ENCODE data around the gene GGTA1. TPM values are rescaled to one million over a fixed set of nuclear protein-coding genes. Genes with fewer than 3 reads are reported as not detected.

Gene GGTA1
- polyA plus RNA-seq, 1 of the 3 experiments (the other 2 are of a cell fraction) = 0.03 TPM

DNA sequence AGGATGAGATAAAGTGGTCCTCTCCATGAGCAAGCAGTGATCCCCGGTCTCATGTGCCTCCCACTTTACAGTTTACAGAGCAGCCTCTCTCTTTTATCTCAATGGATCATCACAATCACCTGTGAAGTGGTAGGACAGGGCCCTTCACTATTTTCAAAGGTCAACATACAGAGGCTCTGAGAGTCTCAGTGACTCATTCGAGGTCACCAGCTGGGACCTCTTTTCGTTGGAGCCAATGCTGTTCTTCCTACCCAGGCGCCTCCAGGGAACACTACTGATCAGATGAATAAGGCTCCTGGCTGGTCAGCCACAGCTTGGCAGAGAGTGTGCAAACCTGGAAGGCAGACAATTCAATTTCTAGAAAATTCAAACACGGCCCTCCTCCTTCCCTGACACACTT is 16.6 kb downstream of the GGTA1 start:
- Histone ChIP-seq H4K20me1 (ENCODE audit: insufficient read depth) (no peaks in the 10 kb centered on the region), H3K27ac (ENCODE audit: low read depth in 2 of 2, low read length in 1 of 2) (peak overlapping the region in 1 of 2 experiments; percentile 24; a peak in 1 of 4 replicates), H3K9me3 (no peaks in the 10 kb centered on the region), H3K4me1 (ENCODE audit: control insufficient read depth in 1 of 2, insufficient read depth in 2 of 2, low read depth in 1 of 2, low read length in 1 of 2) (peaks cover 0 to 18% of the 10 kb centered on the region in 2 experiments; a peak in 1 of 4 replicates), H3F3A (replicated peaks; ENCODE audit: insufficient read depth) (no peaks in the 10 kb centered on the region), H2AFZ (ENCODE audit: low read depth) (no peak overlapping the region), H3K4me2 (no peak overlapping the region), H3K4me3 (ENCODE audit: low read depth in 2 of 2, low read length in 1 of 2) (no peak overlapping the region), H3K9me2 (no peaks in the 10 kb centered on the region), H3K36me3 (replicated peaks in 1 of 2; ENCODE audit: control insufficient read depth in 1 of 2, insufficient read depth in 2 of 2, low read length in 1 of 2) (no peaks in the 10 kb centered on the region), H3K9ac (no peak overlapping the region), H3K27me3 (ENCODE audit: insufficient read depth) (no peaks in the 10 kb centered on the region), H3K79me2 (ENCODE audit: insufficient read depth) (no peaks in the 10 kb centered on the region)
- DNase-seq = no peak
- POLR2A ChIA-PET = no interaction called here
- 61% methylated on average over 5 of the region's 5 CpGs for WGBS (ENCODE audit: low lambda C conversion rate)
- TF ChIP-seq NRF1 (IDR thresholded peaks at IDR 0.05; ENCODE audit: low read depth, low read length) = no peak
- TF ChIP-seq, protein P1, sequence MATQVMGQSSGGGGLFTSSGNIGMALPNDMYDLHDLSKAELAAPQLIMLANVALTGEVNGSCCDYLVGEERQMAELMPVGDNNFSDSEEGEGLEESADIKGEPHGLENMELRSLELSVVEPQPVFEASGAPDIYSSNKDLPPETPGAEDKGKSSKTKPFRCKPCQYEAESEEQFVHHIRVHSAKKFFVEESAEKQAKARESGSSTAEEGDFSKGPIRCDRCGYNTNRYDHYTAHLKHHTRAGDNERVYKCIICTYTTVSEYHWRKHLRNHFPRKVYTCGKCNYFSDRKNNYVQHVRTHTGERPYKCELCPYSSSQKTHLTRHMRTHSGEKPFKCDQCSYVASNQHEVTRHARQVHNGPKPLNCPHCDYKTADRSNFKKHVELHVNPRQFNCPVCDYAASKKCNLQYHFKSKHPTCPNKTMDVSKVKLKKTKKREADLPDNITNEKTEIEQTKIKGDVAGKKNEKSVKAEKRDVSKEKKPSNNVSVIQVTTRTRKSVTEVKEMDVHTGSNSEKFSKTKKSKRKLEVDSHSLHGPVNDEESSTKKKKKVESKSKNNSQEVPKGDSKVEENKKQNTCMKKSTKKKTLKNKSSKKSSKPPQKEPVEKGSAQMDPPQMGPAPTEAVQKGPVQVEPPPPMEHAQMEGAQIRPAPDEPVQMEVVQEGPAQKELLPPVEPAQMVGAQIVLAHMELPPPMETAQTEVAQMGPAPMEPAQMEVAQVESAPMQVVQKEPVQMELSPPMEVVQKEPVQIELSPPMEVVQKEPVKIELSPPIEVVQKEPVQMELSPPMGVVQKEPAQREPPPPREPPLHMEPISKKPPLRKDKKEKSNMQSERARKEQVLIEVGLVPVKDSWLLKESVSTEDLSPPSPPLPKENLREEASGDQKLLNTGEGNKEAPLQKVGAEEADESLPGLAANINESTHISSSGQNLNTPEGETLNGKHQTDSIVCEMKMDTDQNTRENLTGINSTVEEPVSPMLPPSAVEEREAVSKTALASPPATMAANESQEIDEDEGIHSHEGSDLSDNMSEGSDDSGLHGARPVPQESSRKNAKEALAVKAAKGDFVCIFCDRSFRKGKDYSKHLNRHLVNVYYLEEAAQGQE (IDR thresholded peaks at IDR 0.05; ENCODE audit: low read depth, low read length) = no peak
- TF ChIP-seq FOXM1 (IDR thresholded peaks at IDR 0.05; ENCODE audit: low read depth) = no peak
- TF ChIP-seq SMC3 (IDR thresholded peaks at IDR 0.05; ENCODE audit: low read depth, low read length) = no peak
- TF ChIP-seq, protein P2, sequence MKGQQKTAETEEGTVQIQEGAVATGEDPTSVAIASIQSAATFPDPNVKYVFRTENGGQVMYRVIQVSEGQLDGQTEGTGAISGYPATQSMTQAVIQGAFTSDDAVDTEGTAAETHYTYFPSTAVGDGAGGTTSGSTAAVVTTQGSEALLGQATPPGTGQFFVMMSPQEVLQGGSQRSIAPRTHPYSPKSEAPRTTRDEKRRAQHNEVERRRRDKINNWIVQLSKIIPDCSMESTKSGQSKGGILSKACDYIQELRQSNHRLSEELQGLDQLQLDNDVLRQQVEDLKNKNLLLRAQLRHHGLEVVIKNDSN (IDR thresholded peaks at IDR 0.05; ENCODE audit: borderline replicate concordance, low read depth) = no peak
- no peak for TF ChIP-seq NFIC (IDR thresholded peaks at IDR 0.05; ENCODE audit: borderline replicate concordance)
- TF ChIP-seq, protein P3, sequence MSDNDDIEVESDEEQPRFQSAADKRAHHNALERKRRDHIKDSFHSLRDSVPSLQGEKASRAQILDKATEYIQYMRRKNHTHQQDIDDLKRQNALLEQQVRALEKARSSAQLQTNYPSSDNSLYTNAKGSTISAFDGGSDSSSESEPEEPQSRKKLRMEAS (IDR thresholded peaks at IDR 0.05; ENCODE audit: low read depth) = no peak
- TF ChIP-seq RCOR1 (IDR thresholded peaks at IDR 0.05; ENCODE audit: low read length) = no peak
- no peak for TF ChIP-seq SIN3A (IDR thresholded peaks at IDR 0.05; ENCODE audit: borderline replicate concordance, low read depth, low read length)
- TF ChIP-seq, protein P4, sequence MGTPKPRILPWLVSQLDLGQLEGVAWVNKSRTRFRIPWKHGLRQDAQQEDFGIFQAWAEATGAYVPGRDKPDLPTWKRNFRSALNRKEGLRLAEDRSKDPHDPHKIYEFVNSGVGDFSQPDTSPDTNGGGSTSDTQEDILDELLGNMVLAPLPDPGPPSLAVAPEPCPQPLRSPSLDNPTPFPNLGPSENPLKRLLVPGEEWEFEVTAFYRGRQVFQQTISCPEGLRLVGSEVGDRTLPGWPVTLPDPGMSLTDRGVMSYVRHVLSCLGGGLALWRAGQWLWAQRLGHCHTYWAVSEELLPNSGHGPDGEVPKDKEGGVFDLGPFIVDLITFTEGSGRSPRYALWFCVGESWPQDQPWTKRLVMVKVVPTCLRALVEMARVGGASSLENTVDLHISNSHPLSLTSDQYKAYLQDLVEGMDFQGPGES (IDR thresholded peaks at IDR 0.05; ENCODE audit: low read depth, low read length) = no peak
- TF ChIP-seq EP300 (IDR thresholded peaks at IDR 0.05; ENCODE audit: borderline replicate concordance in 1 of 2, low read depth in 1 of 2, low read length in 1 of 2) = no peak
- TF ChIP-seq, protein P5, sequence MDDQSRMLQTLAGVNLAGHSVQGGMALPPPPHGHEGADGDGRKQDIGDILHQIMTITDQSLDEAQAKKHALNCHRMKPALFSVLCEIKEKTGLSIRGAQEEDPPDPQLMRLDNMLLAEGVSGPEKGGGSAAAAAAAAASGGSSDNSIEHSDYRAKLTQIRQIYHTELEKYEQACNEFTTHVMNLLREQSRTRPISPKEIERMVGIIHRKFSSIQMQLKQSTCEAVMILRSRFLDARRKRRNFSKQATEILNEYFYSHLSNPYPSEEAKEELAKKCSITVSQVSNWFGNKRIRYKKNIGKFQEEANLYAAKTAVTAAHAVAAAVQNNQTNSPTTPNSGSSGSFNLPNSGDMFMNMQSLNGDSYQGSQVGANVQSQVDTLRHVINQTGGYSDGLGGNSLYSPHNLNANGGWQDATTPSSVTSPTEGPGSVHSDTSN (IDR thresholded peaks at IDR 0.05) = no peak
- TF ChIP-seq CHD2 (IDR thresholded peaks at IDR 0.05; ENCODE audit: low read length, partially characterized antibody) = no peak
- TF ChIP-seq RAD21 (IDR thresholded peaks at IDR 0.05; ENCODE audit: low read length) = no peak
- TF ChIP-seq RXRA (IDR thresholded peaks at IDR 0.05; ENCODE audit: borderline replicate concordance, low read depth) = no peak
- TF ChIP-seq, protein P6, sequence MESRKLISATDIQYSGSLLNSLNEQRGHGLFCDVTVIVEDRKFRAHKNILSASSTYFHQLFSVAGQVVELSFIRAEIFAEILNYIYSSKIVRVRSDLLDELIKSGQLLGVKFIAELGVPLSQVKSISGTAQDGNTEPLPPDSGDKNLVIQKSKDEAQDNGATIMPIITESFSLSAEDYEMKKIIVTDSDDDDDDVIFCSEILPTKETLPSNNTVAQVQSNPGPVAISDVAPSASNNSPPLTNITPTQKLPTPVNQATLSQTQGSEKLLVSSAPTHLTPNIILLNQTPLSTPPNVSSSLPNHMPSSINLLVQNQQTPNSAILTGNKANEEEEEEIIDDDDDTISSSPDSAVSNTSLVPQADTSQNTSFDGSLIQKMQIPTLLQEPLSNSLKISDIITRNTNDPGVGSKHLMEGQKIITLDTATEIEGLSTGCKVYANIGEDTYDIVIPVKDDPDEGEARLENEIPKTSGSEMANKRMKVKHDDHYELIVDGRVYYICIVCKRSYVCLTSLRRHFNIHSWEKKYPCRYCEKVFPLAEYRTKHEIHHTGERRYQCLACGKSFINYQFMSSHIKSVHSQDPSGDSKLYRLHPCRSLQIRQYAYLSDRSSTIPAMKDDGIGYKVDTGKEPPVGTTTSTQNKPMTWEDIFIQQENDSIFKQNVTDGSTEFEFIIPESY (IDR thresholded peaks at IDR 0.05; ENCODE audit: borderline replicate concordance, low read depth) = no peak
- no peak for TF ChIP-seq MXI1 (IDR thresholded peaks at IDR 0.05; ENCODE audit: low read depth, low read length)
- TF ChIP-seq FOSL2 (IDR thresholded peaks at IDR 0.05; ENCODE audit: borderline replicate concordance, low read depth) = no peak
- TF ChIP-seq GATA2 (CRISPR knock-in tag; IDR thresholded peaks at IDR 0.05) = no peak
- CTCF ChIA-PET = interaction anchor here (1.1 to 1.7 kb wide), 6 partner anchors 12 to 163 kb away, joined by 3 to 8 read pairs (median 3); no protein-coding TSS in a partner anchor

Measured in SK-N-SH (cell line).